Hindlimb muscle (tissue), 1 donor: ENCODE data around the gene ALDH1A2. TPM values are rescaled to one million over a fixed set of nuclear protein-coding genes. Genes with fewer than 3 reads are reported as not detected.
"Not testable (repeated sequence)": the region's sequence is repeated elsewhere in the genome, so short reads cannot be mapped to it uniquely, and the experiment has no call there.

Experiments
- DNase-seq: peaks from one replicate; pipeline ENCODE4 v3.0.0-alpha.2; 2013
- polyA plus RNA-seq: library from polyadenylated mRNA; unstranded; fragments of 120-200 nt; gene quantifications from one replicate; pipeline ENCODE4 v1.2.1, GENCODE V29; 2013; ENCODE audit not compliant: insufficient read length

Gene ALDH1A2
- polyA plus RNA-seq, 1 donor = 18.5 TPM

- peak; percentile 77 for DNase-seq
Measured at GRCh38 chr15:58066042-58066867, 744 bp upstream of the ALDH1A2 start.

- peak; percentile 29 for DNase-seq
Measured at GRCh38 chr15:58064980-58065444, 499 bp downstream of the ALDH1A2 start.

GRCh38 chr15:58064082-58064979, 1.2 kb downstream of the ALDH1A2 start:
- no peak for DNase-seq

GRCh38 chr15:58063614-58064013, 1.9 kb downstream of the ALDH1A2 start:
- no peak for DNase-seq

GRCh38 chr15:58062983-58063382, 2.5 kb downstream of the ALDH1A2 start:
- no peak for DNase-seq

- no peak for DNase-seq
Measured at GRCh38 chr15:58062175-58062574, 3.3 kb downstream of the ALDH1A2 start.

- DNase-seq = no peak
Measured at GRCh38 chr15:58060575-58060974, 4.9 kb downstream of the ALDH1A2 start.

- no peak for DNase-seq
Measured at GRCh38 chr15:58058729-58059128, 6.8 kb downstream of the ALDH1A2 start.

- DNase-seq = no peak
Measured at GRCh38 chr15:58058073-58058472, 7.4 kb downstream of the ALDH1A2 start.

GRCh38 chr15:58057559-58057958, 8.0 kb downstream of the ALDH1A2 start:
- DNase-seq = no peak

GRCh38 chr15:58056015-58056414, 9.5 kb downstream of the ALDH1A2 start:
- no peak for DNase-seq

- no peak for DNase-seq
Measured at GRCh38 chr15:58053315-58054153, 12.0 kb downstream of the ALDH1A2 start.

GRCh38 chr15:58052334-58052733, 13.2 kb downstream of the ALDH1A2 start:
- DNase-seq = no peak

- DNase-seq = no peak
Measured at GRCh38 chr15:58049520-58050227, 15.8 kb downstream of the ALDH1A2 start.

GRCh38 chr15:58048261-58048660, 17.2 kb downstream of the ALDH1A2 start:
- no peak for DNase-seq

GRCh38 chr15:58047149-58047548, 18.4 kb downstream of the ALDH1A2 start:
- no peak for DNase-seq

GRCh38 chr15:58046467-58046866, 19.0 kb downstream of the ALDH1A2 start:
- DNase-seq = no peak

GRCh38 chr15:58045376-58045775, 20.1 kb downstream of the ALDH1A2 start:
- not testable (repeated sequence) for DNase-seq

GRCh38 chr15:58044551-58044950, 21.0 kb downstream of the ALDH1A2 start:
- no peak for DNase-seq

GRCh38 chr15:58043192-58043903, 22.2 kb downstream of the ALDH1A2 start:
- DNase-seq = no peak

GRCh38 chr15:58042006-58042405, 23.5 kb downstream of the ALDH1A2 start:
- DNase-seq = no peak
